H54 (cell line): ENCODE measurements around the gene SERPINA5.
"Not testable (repeated sequence)": the region's sequence is repeated elsewhere in the genome, so short reads cannot be mapped to it uniquely, and the experiment has no call there.

ENCODE experiments used
- DNase-seq: peaks from one replicate; pipeline ENCODE4 v3.0.0; 2011; ENCODE audit warnings: low spot score, mixed read lengths; ENCODE audit not compliant: insufficient read length
- FAIRE-seq: peaks from 3 replicates; lab custom pipeline; 2011; peaks lifted over from hg19 to GRCh38; lab: Jason Lieb, UNC
- POLR2A ChIP-seq: IDR thresholded peaks from 2 replicates; pipeline ENCODE4 v1.6.1; 2011; ENCODE audit warnings: low read depth, mild to moderate bottlenecking, low read length

Gene SERPINA5

GRCh38 chr14:94573475-94574277 is 7.5 kb upstream of the SERPINA5 start:
- FAIRE-seq: no peak
- no peak for DNase-seq
- TF ChIP-seq POLR2A: no peak

GRCh38 chr14:94574336-94574735 is 6.9 kb upstream of the SERPINA5 start:
- FAIRE-seq (no peak), DNase-seq (no peak)

GRCh38 chr14:94575730-94576585 is 5.3 kb upstream of the SERPINA5 start:
- no peak for FAIRE-seq
- no peak for TF ChIP-seq POLR2A
- DNase-seq: peak; percentile 35

More at GRCh38 chr14:94574336-94574735, 6.9 kb upstream of the SERPINA5 start:
- TF ChIP-seq POLR2A: no peak

- not testable (repeated sequence) for FAIRE-seq, DNase-seq
These were observed 3.8 kb upstream of the SERPINA5 start for GRCh38 chr14:94577472-94577871.

GRCh38 chr14:94578712-94579111 is 2.5 kb upstream of the SERPINA5 start:
- FAIRE-seq: no peak
- no peak for TF ChIP-seq POLR2A
- DNase-seq: no peak

GRCh38 chr14:94582199-94582750 is 1.0 kb downstream of the SERPINA5 start:
- DNase-seq (no peak), FAIRE-seq (no peak)
- TF ChIP-seq POLR2A: no peak

GRCh38 chr14:94582851-94583250 is 1.6 kb downstream of the SERPINA5 start:
- FAIRE-seq (no peak), DNase-seq (no peak)
- TF ChIP-seq POLR2A: no peak

GRCh38 chr14:94583557-94583956 is 2.3 kb downstream of the SERPINA5 start:
- no peak for DNase-seq
- no peak for FAIRE-seq
- no peak for TF ChIP-seq POLR2A

- DNase-seq: no peak
- no peak for TF ChIP-seq POLR2A
- FAIRE-seq: no peak
These were observed 3.5 kb downstream of the SERPINA5 start for GRCh38 chr14:94584591-94585280.

GRCh38 chr14:94586635-94587034 is 5.4 kb downstream of the SERPINA5 start:
- no peak for FAIRE-seq
- no peak for TF ChIP-seq POLR2A
- no peak for DNase-seq

- no peak for FAIRE-seq
- TF ChIP-seq POLR2A: no peak
- no peak for DNase-seq
These were observed 7.1 kb downstream of the SERPINA5 start for GRCh38 chr14:94588311-94588710.

- DNase-seq: no peak
- FAIRE-seq: no peak
- no peak for TF ChIP-seq POLR2A
These were observed 9.8 kb downstream of the SERPINA5 start for GRCh38 chr14:94591073-94591472.

GRCh38 chr14:94591871-94592270 is 10.6 kb downstream of the SERPINA5 start:
- no peak for DNase-seq
- no peak for FAIRE-seq
- no peak for TF ChIP-seq POLR2A
